GM19193 (cell line): ENCODE data around the gene TPCN1.

Experiments
- POLR2A ChIP-seq: IDR thresholded peaks from 4 replicates; pipeline ENCODE4 v1.6.1; 2011; ENCODE audit not compliant: insufficient read depth, insufficient read length; ENCODE audit errors: extremely low read depth

TPCN1 gene

GRCh38 chr12:113186666-113187325, 34.5 kb upstream of the TPCN1 start:
- TF ChIP-seq POLR2A, result no peak

- no peak for TF ChIP-seq POLR2A
Observed at GRCh38 chr12:113189361-113189760, 31.9 kb upstream of the TPCN1 start.

GRCh38 chr12:113190761-113191160, 30.5 kb upstream of the TPCN1 start:
- TF ChIP-seq POLR2A, result no peak

- no peak for TF ChIP-seq POLR2A
Observed at GRCh38 chr12:113191227-113191626, 30.0 kb upstream of the TPCN1 start.

GRCh38 chr12:113194971-113195391, 26.3 kb upstream of the TPCN1 start:
- TF ChIP-seq POLR2A, result no peak

- no peak for TF ChIP-seq POLR2A
Observed at GRCh38 chr12:113195598-113195997, 25.7 kb upstream of the TPCN1 start.

GRCh38 chr12:113196582-113196981, 24.7 kb upstream of the TPCN1 start:
- TF ChIP-seq POLR2A, result no peak

- no peak for TF ChIP-seq POLR2A
Observed at GRCh38 chr12:113196990-113197389, 24.3 kb upstream of the TPCN1 start.

- no peak for TF ChIP-seq POLR2A
Observed at GRCh38 chr12:113197518-113198077, 23.7 kb upstream of the TPCN1 start.

GRCh38 chr12:113198296-113198695, 23.0 kb upstream of the TPCN1 start:
- no peak for TF ChIP-seq POLR2A

- no peak for TF ChIP-seq POLR2A
Observed at GRCh38 chr12:113200021-113200797, 21.1 kb upstream of the TPCN1 start.

- TF ChIP-seq POLR2A, result no peak
Observed at GRCh38 chr12:113201187-113202177, 19.8 kb upstream of the TPCN1 start.

GRCh38 chr12:113202300-113203075, 18.8 kb upstream of the TPCN1 start:
- no peak for TF ChIP-seq POLR2A
